Uterine smooth muscle cell (primary cell): ENCODE data around the gene CCDC85A. TPM values are rescaled to one million over a fixed set of nuclear protein-coding genes. Genes with fewer than 3 reads are reported as not detected.

Experiments
- total RNA-seq: library from RNA; depleted of rRNA; stranded (reverse); fragments of >200 nt; gene quantifications from 2 replicates; pipeline ENCODE4 v1.2.3, GENCODE V29; 2014

The CCDC85A gene
- total RNA-seq: 2.4 and 4.6 TPM in 2 replicates

DNA sequence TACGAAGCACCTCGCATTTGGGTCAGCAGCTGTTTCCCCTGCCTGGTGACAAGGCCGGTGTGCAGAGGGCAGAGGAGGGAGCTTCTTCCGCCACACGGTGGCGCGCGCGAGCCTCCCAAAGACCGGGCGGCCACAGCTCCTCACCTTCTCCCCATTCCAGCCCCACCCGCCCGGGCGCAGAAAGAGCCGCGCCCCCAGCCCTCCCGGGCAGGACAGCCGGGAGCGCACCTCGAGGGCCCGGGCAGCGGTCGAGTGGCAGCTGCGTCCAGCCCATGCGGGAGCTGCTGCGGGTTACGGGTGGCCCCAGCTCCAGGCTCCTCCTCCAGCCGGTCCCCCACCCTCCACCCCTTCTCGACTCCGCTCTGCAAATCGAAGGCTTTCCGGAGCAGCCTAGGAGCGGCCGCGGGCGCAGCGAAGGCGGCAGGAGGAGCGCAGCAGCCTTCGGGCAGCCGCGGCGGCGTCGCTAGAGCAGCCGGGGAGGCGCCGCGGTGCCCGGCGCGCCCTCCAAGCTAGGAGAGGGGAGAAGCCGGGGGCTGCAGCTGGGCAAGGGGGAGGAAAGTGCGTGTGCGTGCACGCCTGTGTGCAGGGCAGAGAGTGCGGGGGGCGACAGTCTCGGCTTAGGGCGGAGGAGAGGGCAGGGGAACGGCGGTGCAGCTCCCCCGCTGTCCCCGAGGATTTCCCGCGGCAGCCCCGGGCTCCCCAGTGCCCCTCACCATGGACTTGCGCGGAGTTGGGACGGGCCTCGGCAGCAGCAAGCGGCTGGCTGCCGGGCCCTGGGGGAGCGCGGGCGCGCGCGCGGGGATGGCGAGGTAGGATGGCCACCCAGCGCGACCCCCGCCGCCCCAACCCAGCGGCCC lies at the start of gene CCDC85A:
TSS of gene CCDC85A (plus strand) at position 348 of the 857 bp plus-strand sequence. CDS start 635 bp downstream, outside the sequence.

